ENCODE measurements around the gene LMO4.

Gene LMO4

DNA sequence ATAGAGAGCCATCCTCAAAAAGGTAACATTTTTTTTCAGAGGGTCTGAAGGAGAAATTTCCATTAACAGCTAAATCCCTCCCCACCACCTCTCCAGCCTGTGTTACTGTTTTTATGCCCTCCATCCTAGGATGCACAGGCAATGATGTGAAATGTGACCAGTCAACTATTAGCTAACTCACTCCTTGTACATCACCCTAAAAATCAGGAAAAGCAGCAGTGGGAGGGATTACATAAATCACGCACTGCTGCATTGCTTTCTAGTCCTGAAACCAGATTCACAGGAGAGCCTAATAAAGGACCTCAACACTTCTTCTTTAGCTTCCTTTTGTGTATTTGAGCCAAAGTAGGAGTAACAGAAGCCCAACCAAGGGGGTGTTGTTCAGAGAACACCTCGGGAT, 66.3 kb downstream of the LMO4 start:
- Histone ChIP-seq H4K20me1 (ENCODE audit: insufficient read depth) (no peaks in the 10 kb centered on the region), H3K27me3 (ENCODE audit: insufficient read depth, low read depth) (no peaks in the 10 kb centered on the region), H3K4me3 (IDR thresholded peaks at IDR 0.05; ENCODE audit: insufficient read depth, low read depth, low read length) (no peak overlapping the region), H3K79me2 (ENCODE audit: insufficient read depth, low read depth) (no peaks in the 10 kb centered on the region), H2AFZ (ENCODE audit: low read depth) (no peak overlapping the region), H3K9ac (no peak overlapping the region), H3K36me3 (ENCODE audit: insufficient read depth) (no peaks in the 10 kb centered on the region), H3K4me1 (ENCODE audit: low read depth, poor library complexity, severe bottlenecking) (no peaks in the 10 kb centered on the region), H3K27ac (no peak overlapping the region), H3K4me2 (no peak overlapping the region)
- TF ChIP-seq, protein P1, sequence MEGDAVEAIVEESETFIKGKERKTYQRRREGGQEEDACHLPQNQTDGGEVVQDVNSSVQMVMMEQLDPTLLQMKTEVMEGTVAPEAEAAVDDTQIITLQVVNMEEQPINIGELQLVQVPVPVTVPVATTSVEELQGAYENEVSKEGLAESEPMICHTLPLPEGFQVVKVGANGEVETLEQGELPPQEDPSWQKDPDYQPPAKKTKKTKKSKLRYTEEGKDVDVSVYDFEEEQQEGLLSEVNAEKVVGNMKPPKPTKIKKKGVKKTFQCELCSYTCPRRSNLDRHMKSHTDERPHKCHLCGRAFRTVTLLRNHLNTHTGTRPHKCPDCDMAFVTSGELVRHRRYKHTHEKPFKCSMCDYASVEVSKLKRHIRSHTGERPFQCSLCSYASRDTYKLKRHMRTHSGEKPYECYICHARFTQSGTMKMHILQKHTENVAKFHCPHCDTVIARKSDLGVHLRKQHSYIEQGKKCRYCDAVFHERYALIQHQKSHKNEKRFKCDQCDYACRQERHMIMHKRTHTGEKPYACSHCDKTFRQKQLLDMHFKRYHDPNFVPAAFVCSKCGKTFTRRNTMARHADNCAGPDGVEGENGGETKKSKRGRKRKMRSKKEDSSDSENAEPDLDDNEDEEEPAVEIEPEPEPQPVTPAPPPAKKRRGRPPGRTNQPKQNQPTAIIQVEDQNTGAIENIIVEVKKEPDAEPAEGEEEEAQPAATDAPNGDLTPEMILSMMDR (conservative IDR thresholded peaks at IDR 0.05; ENCODE audit: low read depth, low read length), result no peak

All from KMS-11 (cell line).